GM19467 (cell line): Measurements from ENCODE around the gene MLH3.

Source experiments
- ATAC-seq: cut with Tn5 transposase; IDR thresholded peaks from one replicate; pipeline ENCODE4 v1.9.1; 2021; ENCODE audit warnings: mild to moderate bottlenecking, moderate library complexity; ENCODE audit not compliant: unreplicated experiment

MLH3 gene

GRCh38 chr14:74974364-74975058 lies 76.8 kb downstream of the MLH3 start:
- ATAC-seq = no peak

- no peak for ATAC-seq
Measured at GRCh38 chr14:74973905-74974363, 77.3 kb downstream of the MLH3 start.

GRCh38 chr14:74973003-74973653 lies 78.1 kb downstream of the MLH3 start:
- no peak for ATAC-seq

- no peak for ATAC-seq
Measured at GRCh38 chr14:74968811-74969210, 82.5 kb downstream of the MLH3 start.

DNA sequence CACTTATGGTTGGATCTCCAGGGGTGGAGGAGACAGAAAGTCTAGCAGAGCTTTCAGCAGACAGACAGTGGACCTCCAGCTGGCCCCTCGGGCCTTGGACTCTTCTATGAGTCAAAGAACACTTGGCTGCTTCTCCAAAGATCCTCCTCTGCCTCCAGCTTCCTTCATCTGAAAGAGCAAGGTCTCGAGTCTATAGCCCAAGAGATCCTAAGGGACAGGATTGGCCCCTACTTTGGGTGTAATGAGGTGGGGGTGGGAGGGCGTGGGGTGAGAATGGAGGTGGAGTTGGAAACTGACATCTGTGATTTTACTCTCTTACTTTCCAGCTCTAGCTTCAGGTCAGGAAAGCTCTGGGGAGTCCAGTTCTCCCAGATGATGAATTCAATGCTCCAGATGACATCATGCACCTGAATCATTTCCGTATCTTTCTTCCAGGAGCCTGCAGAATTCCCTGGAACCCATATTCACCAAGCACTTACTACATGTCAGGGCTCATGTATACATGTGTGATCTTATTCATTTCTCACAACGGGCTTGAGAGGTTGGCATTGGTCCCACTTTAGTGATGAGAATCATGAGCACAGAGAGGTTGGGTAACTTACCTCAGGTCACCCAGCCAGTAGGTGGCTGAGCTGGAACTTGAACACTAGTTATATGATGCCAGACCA lies 85.6 kb downstream of the MLH3 start:
- no peak for ATAC-seq

- ATAC-seq = no peak
Measured at GRCh38 chr14:74964787-74965485, 86.3 kb downstream of the MLH3 start.
